HG03354 (cell line): ENCODE results near the gene MLST8.
"Not testable (repeated sequence)": the region's sequence is repeated elsewhere in the genome, so short reads cannot be mapped to it uniquely, and the experiment has no call there.

Experiments used
- ATAC-seq: cut with Tn5 transposase; IDR thresholded peaks from one replicate; pipeline ENCODE4 v1.9.1; 2021; ENCODE audit warnings: mild to moderate bottlenecking; ENCODE audit not compliant: unreplicated experiment, poor library complexity, severe bottlenecking

MLST8 gene

GRCh38 chr16:2188395-2188794, 16.9 kb upstream of the MLST8 start:
- no peak for ATAC-seq

DNA sequence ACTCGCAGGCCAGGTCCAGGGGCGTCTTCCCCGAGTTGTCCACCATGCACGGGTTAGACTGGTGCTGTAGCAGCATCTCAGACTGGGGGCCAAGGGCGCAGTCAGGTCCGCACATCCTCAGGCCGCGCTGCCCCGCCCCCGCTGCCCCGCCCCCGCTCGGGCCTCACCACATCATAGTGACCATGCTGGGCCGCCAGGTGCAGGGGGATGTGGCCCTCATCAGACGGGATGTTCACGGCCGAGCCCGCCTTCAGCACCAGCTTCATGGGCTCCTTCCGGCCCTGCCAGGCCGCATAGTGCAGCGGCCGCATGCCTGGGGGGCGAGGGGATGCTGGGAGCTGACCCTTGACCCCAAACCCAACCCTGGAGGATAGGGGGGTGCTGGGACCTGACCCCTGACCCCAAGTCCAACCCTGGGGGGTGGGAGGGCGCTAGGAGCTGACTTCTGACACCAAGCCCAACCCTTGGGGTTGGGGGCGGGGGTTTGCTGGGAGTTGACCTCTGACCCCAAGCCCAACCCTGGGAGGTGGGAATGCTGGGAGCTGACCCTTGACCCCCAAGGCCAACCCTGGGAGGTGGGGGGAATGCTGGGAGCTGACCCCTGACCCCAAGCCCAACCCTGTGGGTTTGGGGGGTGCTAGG, 15.9 kb upstream of the MLST8 start:
- no peak for ATAC-seq

DNA sequence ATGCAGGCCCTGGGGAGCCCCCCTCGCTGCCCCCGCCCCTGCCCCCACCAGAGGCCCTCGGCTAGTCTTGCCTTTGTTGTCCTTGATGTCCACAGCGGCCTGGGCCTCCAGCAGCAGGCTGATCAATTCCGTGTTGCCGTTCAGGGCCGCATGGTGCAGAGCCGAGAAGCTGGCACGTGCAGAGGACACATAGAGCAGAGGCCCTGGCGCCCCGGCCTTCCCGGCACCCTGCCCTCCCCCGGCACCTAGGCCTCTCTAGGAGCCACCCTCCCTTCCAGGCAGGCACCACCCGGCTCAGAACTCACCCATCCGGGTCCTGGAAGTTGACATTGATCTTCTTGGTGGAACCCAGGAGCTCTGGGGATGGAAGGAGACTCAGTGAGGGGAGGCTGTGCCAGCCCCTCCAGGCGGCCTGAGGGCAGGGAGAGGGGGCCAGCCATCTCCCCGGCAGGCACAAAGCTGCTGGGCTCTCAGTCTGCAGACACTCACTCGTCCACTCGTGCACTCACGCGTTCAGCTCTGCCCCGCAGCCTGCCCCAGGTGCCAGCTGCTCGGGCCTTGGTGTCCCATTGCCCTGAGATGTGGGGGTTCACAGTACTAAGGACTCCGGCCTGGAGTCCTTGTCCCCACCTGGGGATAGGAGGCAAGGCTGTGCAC, 15.1 kb upstream of the MLST8 start:
- ATAC-seq: no peak

GRCh38 chr16:2190659-2191445, 14.4 kb upstream of the MLST8 start:
- ATAC-seq: no peak

DNA sequence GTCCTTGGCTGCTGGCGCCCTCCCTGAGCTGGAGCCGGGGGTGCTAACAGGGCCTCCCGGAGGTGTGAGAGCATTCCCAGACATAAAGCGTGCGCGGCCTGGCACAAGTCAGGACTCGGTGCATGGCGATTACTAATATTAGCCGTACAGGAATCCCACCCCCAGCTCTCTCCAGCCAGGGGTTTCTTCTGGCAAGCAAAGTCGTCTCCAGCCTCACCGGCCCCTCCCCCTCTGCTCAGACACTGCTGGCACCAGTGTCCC, 13.9 kb upstream of the MLST8 start:
- ATAC-seq: no peak

DNA sequence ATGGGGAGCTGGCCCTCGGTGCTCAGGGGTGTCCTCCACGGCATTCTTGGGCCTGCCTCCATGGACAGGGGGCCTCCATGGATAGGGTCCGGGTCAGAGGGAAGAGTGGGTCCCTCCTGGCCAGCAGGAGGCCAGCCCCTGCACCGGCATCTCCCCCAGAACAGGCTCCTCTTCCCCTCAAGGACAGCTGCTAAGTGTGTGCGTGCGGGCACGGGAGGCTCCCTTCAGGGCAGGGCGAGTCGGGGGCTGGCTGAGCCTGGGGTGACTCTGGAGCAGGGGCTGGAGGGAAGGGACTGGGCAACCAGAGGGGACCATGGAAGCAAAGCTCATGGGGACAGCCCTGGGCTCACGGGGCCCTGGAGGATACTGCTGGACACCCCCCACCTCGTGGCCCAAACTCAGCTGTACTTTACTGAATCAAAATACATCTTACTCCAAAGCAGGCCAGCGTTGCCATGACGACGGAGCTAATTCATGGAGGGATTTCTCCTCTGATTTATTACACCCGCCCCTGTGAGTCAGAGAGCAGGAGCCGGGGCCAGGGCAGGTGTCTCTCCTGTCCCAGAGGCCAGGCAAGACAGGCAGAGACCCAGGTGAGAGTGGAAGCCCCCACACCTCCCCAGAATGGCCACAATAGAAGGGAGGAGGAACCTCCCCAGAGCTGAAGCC, 11.0 kb upstream of the MLST8 start:
- no peak for ATAC-seq

DNA sequence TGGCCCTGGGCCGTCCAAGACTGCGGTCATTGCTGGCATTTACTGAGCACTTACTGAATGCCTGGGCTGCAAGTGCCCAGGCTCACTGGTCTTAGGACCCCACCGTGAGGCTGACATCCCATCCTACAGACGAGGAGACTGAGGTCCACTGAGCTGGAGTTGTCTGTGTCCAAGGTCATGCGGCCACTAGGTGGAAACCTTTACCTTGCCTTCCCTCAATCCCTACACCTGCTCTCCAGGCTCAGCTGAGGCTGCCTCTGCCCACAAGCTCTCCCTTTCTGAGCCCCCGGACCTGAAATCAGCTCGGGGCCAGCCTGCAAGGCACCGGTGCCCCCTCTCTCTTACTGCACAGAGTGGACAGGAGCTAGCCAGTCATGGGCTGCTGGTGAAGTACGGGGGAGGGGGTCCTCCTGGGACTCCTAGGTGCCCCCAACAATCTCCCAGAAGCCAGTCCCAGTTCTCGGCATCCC, 10.4 kb upstream of the MLST8 start:
- ATAC-seq: no peak

- ATAC-seq: no peak
Observed at GRCh38 chr16:2195322-2196161, 9.7 kb upstream of the MLST8 start.

- no peak for ATAC-seq
Observed at GRCh38 chr16:2196162-2196980, 8.9 kb upstream of the MLST8 start, which contains the start of gene CASKIN1. CASKIN1 (minus strand) TSS chr16:2196605; CDS start chr16:2196432, 173 bp downstream.

DNA sequence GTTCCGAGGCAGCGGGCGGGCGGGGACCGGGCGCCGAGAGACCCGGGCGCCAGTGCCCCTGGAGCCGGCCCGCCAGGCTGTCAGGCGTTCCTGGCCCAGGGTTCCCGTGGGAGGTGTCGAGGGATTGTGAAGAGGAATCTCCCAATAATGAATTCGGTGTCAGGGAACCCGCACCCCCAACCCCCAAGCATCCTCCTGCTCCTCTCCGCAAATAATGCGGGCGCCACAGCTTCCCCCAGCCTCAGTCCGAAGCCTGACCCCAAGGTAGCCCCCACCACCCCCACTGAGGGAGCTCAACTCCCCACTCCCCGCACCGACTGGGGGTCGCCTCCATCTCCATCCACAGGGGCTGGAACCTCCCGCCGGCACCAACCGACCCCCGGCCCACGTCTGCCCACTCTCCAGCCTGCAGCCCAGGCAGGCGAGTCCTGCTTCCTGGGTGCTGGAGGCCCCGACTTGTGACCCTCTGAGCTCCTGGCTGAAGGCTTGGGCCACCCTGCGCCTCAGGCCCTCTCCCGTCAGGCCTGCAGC, 8.2 kb upstream of the MLST8 start:
- ATAC-seq: no peak

DNA sequence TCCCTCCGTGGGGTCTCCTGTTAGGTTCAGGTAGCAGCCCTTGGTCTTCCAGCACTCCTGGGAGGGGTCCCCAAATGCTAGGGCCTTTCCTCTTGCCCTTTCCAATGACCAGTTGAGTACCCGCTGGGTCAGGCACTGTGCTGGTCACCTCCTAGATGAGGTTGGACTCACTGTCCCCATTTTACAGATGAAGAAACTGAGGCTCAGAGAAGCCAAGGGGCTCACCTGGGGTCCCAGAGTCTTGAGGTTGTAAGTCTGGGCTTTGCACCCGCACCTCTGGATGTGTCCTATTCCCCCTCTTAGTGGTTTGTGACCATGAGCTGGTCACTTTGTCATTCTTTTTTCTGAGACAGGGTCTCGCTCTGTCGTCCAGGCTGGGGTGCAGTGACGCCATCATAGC, 7.5 kb upstream of the MLST8 start:
- ATAC-seq: no peak

GRCh38 chr16:2198283-2198682, 7.0 kb upstream of the MLST8 start:
- no peak for ATAC-seq

- ATAC-seq: no peak
Observed at GRCh38 chr16:2199095-2199494, 6.2 kb upstream of the MLST8 start.

DNA sequence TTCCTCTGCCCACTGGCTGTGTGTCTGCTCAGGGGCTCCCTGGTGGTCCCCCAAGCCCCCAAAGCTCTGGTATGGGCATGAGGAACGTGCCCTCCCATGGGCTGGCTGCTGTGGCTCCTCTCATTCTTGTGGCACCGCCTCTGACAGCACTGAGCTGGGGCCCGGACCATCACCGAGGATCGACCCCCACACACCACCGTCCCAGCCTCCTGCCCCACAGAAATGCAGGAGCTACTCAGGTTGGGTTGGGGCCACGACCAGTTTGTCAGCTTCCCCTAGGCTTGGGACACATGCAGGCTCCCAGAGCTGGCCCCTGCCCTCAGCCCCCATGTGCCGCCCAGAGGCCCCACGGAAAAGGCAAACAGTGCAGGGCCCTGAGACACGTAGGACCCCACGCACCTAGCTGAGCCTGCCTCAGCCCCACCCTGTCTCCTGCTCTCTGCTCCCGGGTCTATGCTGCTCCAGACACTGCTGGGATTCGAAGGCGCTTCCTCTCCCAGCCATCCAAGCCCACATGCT, 5.6 kb upstream of the MLST8 start:
- ATAC-seq: no peak

GRCh38 chr16:2200313-2200712, 4.9 kb upstream of the MLST8 start:
- ATAC-seq: no peak

GRCh38 chr16:2203119-2203688, 2.0 kb upstream of the MLST8 start:
- ATAC-seq: not testable (repeated sequence)

DNA sequence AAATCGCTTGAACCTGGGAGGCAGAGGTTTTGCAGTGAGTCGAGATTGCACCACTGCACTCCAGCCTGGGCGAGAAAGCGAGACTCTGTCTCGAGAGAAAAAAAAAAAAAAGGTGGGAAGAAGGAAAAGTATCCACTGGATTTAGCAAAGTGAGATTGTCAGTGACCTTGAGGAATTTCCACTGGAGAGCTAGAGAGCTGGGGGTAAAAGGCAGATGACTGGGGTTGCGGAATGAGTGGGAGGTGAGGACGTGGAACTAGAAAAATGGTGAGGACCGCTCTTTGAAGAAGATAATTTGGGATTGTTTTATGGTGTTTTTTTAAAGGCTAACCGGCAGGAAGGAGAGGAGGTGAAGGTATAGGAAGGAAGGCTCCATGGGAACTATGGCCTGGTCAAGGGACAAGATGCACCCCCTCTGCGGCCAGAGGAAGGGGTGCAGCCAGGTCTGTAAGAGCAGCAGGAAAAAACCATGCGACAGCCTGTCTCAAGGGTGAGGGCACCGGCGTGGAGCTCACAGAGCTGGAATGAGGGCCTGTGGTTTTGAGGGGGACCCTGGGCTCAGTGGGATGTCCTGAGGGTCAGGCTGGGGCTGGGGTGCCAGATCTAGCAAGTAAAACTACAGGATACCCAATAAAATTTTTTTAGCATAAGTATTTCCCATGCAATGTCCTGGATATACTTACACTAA, 694 bp upstream of the MLST8 start:
- ATAC-seq: no peak

- ATAC-seq: no peak
Observed at GRCh38 chr16:2205967-2206313, 686 bp downstream of the MLST8 start.
